VCaP (cell line): ENCODE measurements around the gene LDHD.
"Not testable (repeated sequence)": the region's sequence is repeated elsewhere in the genome, so short reads cannot be mapped to it uniquely, and the experiment has no call there.

Experiments used
- H3K27ac ChIP-seq: fragments of 450-650 bp; 2 replicates; pipeline ENCODE4 v1.5.1; 2017
- TF ChIP-seq, protein P1 (sequence below): fragments of 450-650 bp; conservative IDR thresholded peaks from 2 replicates; pipeline ENCODE4 v1.5.1; 2017; ENCODE audit warnings: mild to moderate bottlenecking, moderate library complexity

LDHD gene

DNA sequence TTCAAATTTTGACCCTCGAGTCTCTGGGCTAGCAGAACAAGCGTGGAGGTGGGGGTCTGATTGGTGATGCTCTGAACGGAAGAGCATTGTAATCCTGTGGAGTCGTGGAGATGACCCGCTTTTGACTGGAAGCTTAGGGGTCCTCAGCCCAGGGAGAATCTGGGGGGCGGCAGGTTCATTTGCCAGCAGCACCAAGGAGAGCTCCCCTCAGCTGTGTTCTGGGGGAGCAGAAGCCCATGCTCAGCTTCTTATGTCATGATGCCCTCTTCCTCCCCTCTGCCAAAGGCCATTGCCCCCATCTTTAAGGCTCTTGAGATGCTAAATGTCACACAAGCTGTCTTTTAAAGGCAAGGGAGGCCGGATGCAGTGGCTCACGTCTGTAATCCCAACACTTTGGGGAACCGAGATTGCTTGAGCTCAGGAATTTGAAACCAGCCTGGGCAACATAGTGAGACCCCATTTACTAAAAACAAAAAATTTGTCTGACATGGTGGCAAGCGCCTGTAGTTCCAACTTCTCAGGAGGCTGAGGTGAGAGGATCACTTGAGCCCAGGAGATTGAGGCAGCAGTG, 19.3 kb downstream of the LDHD start:
- TF ChIP-seq, protein P1, sequence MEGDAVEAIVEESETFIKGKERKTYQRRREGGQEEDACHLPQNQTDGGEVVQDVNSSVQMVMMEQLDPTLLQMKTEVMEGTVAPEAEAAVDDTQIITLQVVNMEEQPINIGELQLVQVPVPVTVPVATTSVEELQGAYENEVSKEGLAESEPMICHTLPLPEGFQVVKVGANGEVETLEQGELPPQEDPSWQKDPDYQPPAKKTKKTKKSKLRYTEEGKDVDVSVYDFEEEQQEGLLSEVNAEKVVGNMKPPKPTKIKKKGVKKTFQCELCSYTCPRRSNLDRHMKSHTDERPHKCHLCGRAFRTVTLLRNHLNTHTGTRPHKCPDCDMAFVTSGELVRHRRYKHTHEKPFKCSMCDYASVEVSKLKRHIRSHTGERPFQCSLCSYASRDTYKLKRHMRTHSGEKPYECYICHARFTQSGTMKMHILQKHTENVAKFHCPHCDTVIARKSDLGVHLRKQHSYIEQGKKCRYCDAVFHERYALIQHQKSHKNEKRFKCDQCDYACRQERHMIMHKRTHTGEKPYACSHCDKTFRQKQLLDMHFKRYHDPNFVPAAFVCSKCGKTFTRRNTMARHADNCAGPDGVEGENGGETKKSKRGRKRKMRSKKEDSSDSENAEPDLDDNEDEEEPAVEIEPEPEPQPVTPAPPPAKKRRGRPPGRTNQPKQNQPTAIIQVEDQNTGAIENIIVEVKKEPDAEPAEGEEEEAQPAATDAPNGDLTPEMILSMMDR, result no peak

DNA sequence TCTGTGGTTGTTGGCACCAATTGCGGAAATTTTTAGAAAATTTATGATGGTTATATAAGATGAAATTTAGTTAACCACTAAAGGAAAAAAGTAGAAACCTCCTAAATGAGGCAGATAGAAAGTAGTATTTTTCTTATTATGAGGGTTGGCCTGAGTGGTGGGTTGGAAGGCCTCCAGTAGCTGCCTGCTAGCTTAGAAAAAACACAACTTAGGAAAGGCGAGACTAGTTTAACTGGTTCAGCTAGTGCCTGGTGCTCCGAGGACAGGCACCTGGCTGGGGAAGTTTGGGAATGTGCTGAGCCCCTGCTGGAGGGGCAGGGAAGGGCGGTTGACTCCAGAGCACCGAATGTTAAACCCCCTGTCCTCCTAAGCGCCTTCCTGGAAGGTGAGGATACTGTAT, 19.9 kb downstream of the LDHD start:
- peak overlapping the region; percentile 88 for H3K27ac ChIP-seq
- TF ChIP-seq, protein P1, result peak; percentile 73

More for the DNA sequence above, 19.3 kb downstream of the LDHD start:
- H3K27ac ChIP-seq, result peak overlapping the region; percentile 88

DNA sequence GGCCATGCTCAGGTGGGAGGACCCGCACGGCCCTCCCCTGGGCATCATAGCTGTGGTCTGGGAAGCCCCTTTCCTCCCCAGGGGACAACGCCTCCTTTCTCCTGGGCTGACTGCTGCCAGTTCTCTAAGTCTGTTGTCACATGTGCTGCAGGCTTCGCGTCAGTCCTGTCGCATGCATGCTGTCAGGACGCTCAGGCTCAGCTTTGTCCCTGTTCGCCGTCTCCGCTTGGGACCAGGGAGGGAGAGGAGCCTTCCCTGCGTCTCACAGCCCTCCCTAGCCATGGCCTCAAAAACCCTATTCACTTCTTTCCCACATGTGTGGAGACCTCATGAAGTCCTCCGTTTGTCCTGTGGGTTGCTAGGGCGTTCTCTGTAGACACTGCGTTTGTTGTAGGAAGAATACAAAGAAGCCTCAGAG, 21.4 kb downstream of the LDHD start:
- peak overlapping the region; percentile 88 for H3K27ac ChIP-seq
- TF ChIP-seq, protein P1, result no peak

DNA sequence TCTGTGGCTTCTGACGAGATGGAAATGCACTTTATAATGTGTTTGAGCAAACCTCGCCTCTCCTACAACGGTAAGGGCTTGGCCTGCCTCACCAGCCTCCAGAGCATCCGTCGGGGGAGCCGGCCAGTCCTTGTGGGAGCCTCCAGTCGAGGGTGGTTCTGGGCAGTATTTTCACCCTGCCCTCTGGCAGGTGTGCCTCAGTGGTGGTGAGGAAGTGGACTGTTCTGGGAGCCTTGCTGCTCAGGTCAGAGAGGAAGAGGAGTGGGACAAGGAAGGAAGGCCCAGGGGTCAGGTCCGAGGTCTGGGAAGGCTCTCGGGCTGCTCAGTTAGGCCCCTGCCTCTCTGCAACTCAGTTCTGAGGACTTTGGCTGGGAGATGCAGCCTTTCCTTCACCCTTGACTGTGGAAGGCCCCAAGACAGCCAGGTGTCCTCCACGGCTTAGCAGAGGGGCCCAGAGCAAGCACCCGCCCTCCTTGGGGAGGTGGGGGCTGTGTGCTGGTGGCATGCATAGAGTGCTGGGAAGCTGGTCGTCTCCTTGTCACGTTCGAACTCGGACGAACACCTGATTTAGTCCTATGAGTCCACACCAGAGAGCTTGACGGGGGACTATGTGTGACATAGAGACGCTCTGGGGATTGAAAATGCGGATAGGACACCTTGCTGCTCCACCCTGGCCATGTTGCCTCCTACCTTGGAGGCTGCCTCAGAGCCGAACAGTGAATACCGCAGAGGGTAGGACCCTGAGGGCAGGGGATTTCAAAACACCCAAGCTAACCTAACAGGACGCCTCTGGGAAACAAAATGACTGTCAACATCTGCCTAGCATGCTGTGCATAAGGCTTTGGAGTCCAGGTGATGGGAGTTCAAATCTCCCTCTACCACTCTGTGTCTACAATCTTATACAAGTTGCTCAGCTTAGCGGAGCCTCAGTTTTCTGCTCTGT, 22.7 kb downstream of the LDHD start:
- H3K27ac ChIP-seq, result no peak overlapping the region
- TF ChIP-seq, protein P1, result no peak

DNA sequence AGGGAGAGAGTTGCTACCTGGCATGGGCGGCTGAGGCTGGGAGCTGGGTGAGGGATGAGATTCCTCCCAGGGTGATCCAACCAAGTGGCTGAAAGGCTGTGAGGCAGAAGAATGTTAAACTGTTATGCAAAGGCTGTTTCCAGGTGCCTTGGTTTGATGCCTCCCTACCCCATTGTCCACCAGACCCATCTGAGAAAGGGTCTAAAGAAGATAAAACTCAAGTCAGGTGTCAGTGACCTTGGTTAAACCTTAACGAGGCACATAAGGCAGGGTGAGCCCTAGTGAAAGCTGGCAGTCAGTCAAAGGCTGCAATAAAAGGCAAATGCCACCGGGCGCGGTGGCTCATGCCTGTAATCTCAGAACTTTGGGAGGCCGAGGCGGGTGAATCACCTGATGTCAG, 23.8 kb downstream of the LDHD start:
- TF ChIP-seq, protein P1, result no peak
- H3K27ac ChIP-seq, result no peak overlapping the region

DNA sequence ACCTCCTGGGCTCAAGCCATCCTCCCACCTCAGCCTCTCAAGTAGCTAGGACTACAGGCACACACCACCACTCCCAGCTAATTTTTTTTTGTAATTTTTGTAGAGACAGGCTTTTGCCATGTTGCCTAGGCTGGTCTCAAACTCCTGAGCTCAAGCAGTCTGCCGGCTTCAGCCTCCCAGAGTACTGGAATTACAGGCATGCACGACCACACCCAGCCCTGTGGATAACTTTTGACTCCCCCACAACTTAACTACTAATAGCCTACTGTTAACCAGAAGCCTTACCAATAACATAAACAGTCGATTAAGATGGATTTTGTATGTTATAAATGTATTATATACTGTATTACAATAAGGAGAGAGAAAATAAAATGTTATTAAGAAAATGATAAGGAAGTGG, 25.0 kb downstream of the LDHD start:
- not testable (repeated sequence) for H3K27ac ChIP-seq

DNA sequence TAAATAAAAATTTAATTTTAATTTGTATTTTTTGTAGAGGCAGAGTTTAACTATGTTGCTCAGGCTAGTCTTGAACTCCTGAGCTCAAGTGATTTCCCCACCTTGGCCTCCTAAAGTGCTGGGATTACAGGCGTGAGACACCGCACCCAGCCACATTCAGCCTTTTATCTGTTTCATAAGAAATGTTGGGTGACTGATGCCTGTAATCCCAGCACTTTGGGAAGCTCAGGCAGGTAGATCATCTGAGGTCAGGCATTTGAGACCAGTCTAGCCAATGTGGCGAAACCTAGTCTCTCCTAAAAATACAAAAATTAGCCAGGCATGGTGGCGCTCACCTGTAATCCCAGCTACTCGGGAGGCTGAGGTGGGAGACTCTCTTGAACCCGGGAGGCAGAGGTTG, 25.7 kb downstream of the LDHD start:
- H3K27ac ChIP-seq, result not testable (repeated sequence)

DNA sequence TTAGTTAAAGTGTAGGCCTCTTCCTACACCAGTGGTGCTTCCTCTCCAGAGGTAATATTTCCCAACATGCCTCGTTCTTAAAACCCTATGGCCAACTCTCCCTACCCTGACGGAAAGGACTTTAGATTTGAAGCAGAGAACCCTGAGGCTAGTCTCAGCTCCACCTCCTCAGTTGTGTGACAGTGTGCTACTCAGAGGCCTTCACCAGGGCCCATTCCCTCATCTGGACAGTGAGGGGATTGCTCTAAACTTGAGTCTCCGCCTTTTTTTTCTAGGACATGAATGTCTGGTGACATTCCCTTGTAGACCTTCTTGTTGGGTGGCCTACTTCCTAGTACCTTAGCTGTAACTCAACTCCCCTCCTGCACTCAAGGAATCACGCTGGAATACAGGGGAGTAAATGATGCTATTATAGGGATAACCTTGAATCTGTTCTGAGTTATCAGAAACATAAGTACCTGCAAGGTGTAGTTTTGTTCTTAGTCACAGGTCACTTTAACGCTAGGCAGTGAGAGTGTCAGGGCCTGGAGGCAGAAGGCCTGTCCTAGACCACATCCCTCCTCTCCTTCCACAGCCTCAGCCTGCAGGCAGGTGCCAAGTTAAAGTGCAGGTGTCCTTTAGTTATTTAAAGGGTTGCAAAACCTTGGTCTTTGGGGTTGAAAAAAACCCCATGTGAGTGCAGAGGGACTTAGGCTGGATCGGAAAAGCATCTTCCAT, 26.9 kb downstream of the LDHD start:
- TF ChIP-seq, protein P1, result no peak
- H3K27ac ChIP-seq, result no peak overlapping the region
